ENCODE measurements around the gene PCDHGA9. TPM values are rescaled to one million over a fixed set of nuclear protein-coding genes. Genes with fewer than 3 reads are reported as not detected.
A peak's percentile ranks its signal among the peaks of the same experiment; 100 is the strongest.
"Not testable (repeated sequence)": the region's sequence is repeated elsewhere in the genome, so short reads cannot be mapped to it uniquely, and the experiment has no call there.

The PCDHGA9 gene
- total RNA-seq, 1 donor: 0.42 TPM

- Histone ChIP-seq H3K4me3 (ENCODE audit: low read length) (no peak within 1 kb of the TSS), H3K27me3 (ENCODE audit: insufficient read depth, low read length) (peaks cover 81% of the 10 kb centered on the region), H3K9me3 (ENCODE audit: low read depth, low read length) (peaks cover 16% of the 10 kb centered on the region), H3K4me1 (ENCODE audit: insufficient read depth, low read length) (peaks cover 5% of the 10 kb centered on the region)
Observed at GRCh38 chr5:141373673-141374317, 28.8 kb upstream of the PCDHGA9 start, which contains the start of gene PCDHGA6. PCDHGA6 (plus strand) TSS chr5:141373891; CDS start chr5:141374084, 193 bp downstream.

- Histone ChIP-seq H3K9me3 (ENCODE audit: low read depth, low read length) (peaks cover 16% of the 10 kb centered on the region), H3K4me3 (ENCODE audit: low read length) (no peak overlapping the region), H3K4me1 (ENCODE audit: insufficient read depth, low read length) (peaks cover 5% of the 10 kb centered on the region), H3K27me3 (ENCODE audit: insufficient read depth, low read length) (peaks cover 76% of the 10 kb centered on the region)
Observed at GRCh38 chr5:141374627-141375026, 28.0 kb upstream of the PCDHGA9 start.

- Histone ChIP-seq H3K9me3 (ENCODE audit: low read depth, low read length) (peaks cover 16% of the 10 kb centered on the region), H3K27me3 (ENCODE audit: insufficient read depth, low read length) (peaks cover 74% of the 10 kb centered on the region)
- not testable (repeated sequence) for H3K4me1 ChIP-seq (ENCODE audit: insufficient read depth, low read length); H3K4me3 ChIP-seq (ENCODE audit: low read length)
Observed at GRCh38 chr5:141375444-141376155, 27.0 kb upstream of the PCDHGA9 start.

- H3K4me1 ChIP-seq (ENCODE audit: insufficient read depth, low read length): no peaks in the 10 kb centered on the region
- peaks cover 83% of the 10 kb centered on the region for H3K27me3 ChIP-seq (ENCODE audit: insufficient read depth, low read length)
- peaks cover 8% of the 10 kb centered on the region for H3K9me3 ChIP-seq (ENCODE audit: low read depth, low read length)
- H3K4me3 ChIP-seq (ENCODE audit: low read length): peak within 1 kb of the TSS; percentile 7
Observed at GRCh38 chr5:141382469-141383294, 19.9 kb upstream of the PCDHGA9 start, which contains the start of gene PCDHGA7. PCDHGA7 (plus strand) TSS chr5:141382742; CDS start chr5:141382900, 158 bp downstream.

GRCh38 chr5:141383345-141383744, 19.2 kb upstream of the PCDHGA9 start:
- H3K9me3 ChIP-seq (ENCODE audit: low read depth, low read length): peaks cover 8% of the 10 kb centered on the region
- H3K27me3 ChIP-seq (ENCODE audit: insufficient read depth, low read length): peaks cover 84% of the 10 kb centered on the region
- H3K4me3 ChIP-seq (ENCODE audit: low read length): no peak overlapping the region
- no peaks in the 10 kb centered on the region for H3K4me1 ChIP-seq (ENCODE audit: insufficient read depth, low read length)

- H3K9me3 ChIP-seq (ENCODE audit: low read depth, low read length): peaks cover 8% of the 10 kb centered on the region
- H3K4me1 ChIP-seq (ENCODE audit: insufficient read depth, low read length): no peaks in the 10 kb centered on the region
- H3K27me3 ChIP-seq (ENCODE audit: insufficient read depth, low read length): peaks cover 89% of the 10 kb centered on the region
Observed at GRCh38 chr5:141384471-141385267, 17.9 kb upstream of the PCDHGA9 start.

GRCh38 chr5:141387557-141388311, 14.8 kb upstream of the PCDHGA9 start, which contains the start of gene PCDHGB4:
PCDHGB4 (plus strand) TSS chr5:141387698; CDS start chr5:141387885, 187 bp downstream.
- not testable (repeated sequence) for H3K4me1 ChIP-seq (ENCODE audit: insufficient read depth, low read length); H3K9me3 ChIP-seq (ENCODE audit: low read depth, low read length); H3K4me3 ChIP-seq (ENCODE audit: low read length)
- H3K27me3 ChIP-seq (ENCODE audit: insufficient read depth, low read length): peaks cover 91% of the 10 kb centered on the region

More at GRCh38 chr5:141384471-141385267, 17.9 kb upstream of the PCDHGA9 start:
- no peak overlapping the region for H3K4me3 ChIP-seq (ENCODE audit: low read length)

GRCh38 chr5:141388661-141389060, 13.9 kb upstream of the PCDHGA9 start:
- Histone ChIP-seq H3K27me3 (ENCODE audit: insufficient read depth, low read length) (peaks cover 91% of the 10 kb centered on the region), H3K4me1 (ENCODE audit: insufficient read depth, low read length) (no peaks in the 10 kb centered on the region), H3K4me3 (ENCODE audit: low read length) (no peak overlapping the region), H3K9me3 (ENCODE audit: low read depth, low read length) (peaks cover 9% of the 10 kb centered on the region)

- H3K27me3 ChIP-seq (ENCODE audit: insufficient read depth, low read length): peaks cover 91% of the 10 kb centered on the region
- peaks cover 12% of the 10 kb centered on the region for H3K9me3 ChIP-seq (ENCODE audit: low read depth, low read length)
- H3K4me1 ChIP-seq (ENCODE audit: insufficient read depth, low read length): no peaks in the 10 kb centered on the region
- H3K4me3 ChIP-seq (ENCODE audit: low read length): no peak overlapping the region
Observed at GRCh38 chr5:141389153-141390042, 13.2 kb upstream of the PCDHGA9 start.

- Histone ChIP-seq H3K27me3 (ENCODE audit: insufficient read depth, low read length) (peaks cover 89% of the 10 kb centered on the region), H3K9me3 (ENCODE audit: low read depth, low read length) (peaks cover 17% of the 10 kb centered on the region), H3K4me3 (ENCODE audit: low read length) (no peak within 1 kb of the TSS)
Observed at GRCh38 chr5:141392429-141393198, 10.0 kb upstream of the PCDHGA9 start, which contains the start of gene PCDHGA8. PCDHGA8 (plus strand) TSS chr5:141392633; CDS start chr5:141392814, 181 bp downstream.

GRCh38 chr5:141393267-141393666, 9.3 kb upstream of the PCDHGA9 start:
- peaks cover 90% of the 10 kb centered on the region for H3K27me3 ChIP-seq (ENCODE audit: insufficient read depth, low read length)
- H3K4me3 ChIP-seq (ENCODE audit: low read length): no peak overlapping the region
- no peaks in the 10 kb centered on the region for H3K4me1 ChIP-seq (ENCODE audit: insufficient read depth, low read length)
- H3K9me3 ChIP-seq (ENCODE audit: low read depth, low read length): peaks cover 17% of the 10 kb centered on the region

More at GRCh38 chr5:141392429-141393198, 10.0 kb upstream of the PCDHGA9 start, which contains the start of gene PCDHGA8:
- H3K4me1 ChIP-seq (ENCODE audit: insufficient read depth, low read length): no peaks in the 10 kb centered on the region

Measured in mononuclear cell (primary cell).